NCI-H526 (cell line): ENCODE results near the gene B4GALT6.
A peak's percentile ranks its signal among the peaks of the same experiment; 100 is the strongest.

Source experiments
- DNase-seq, 2 experiments: peaks; one replicate each; lab custom pipeline; 2025; lab: John Stamatoyannopoulos, UW

Gene B4GALT6

GRCh38 chr18:31633392-31634330, 50.7 kb downstream of the B4GALT6 start:
- no peak for DNase-seq

- DNase-seq, result no peak
These were observed 52.0 kb downstream of the B4GALT6 start for GRCh38 chr18:31632356-31632755.

DNA sequence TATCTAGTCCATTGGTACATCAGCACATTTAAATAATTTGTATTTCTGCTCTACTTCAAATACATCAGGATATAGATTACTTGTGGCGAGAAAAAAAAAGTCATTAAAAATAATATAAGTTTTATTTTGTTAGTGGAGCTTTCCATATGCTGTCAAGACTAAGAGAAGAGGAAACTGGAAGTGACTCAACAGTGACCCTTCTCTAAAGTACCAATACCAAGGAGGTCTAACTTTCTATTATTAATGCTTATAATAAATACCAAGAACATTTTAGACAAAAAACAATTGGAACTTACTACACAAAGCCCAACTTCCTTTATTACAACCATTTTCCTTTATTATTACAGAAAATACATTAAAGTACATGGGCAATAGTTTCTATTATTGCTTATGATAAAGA, 52.9 kb downstream of the B4GALT6 start:
- no peak for DNase-seq

GRCh38 chr18:31630549-31630948, 53.8 kb downstream of the B4GALT6 start:
- DNase-seq, result no peak

GRCh38 chr18:31626409-31626808, 58.0 kb downstream of the B4GALT6 start:
- DNase-seq, result no peak

- DNase-seq, result peak; percentile 38 to 40
These were observed 59.3 kb downstream of the B4GALT6 start for GRCh38 chr18:31624892-31625640.

GRCh38 chr18:31619291-31619690, 65.1 kb downstream of the B4GALT6 start:
- no peak for DNase-seq

DNA sequence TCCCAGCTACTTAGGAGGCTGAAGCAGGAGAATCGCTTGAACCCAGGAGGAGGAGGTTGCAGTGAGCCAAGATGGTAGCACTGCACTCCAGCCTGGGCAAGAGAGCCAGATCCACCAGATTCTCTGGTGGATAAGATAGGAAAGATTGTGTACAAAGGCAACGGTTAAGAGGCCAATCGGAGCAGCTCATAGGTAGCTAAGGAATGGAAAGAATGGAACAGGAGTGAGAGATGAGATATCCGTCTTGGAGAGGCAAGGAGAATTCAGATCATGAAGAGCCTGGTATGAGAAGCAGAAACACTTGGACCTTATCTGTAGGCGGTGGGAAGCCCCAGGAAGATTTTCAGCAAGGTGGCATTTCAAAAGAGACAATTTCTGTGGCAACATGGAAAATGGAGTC, 65.6 kb downstream of the B4GALT6 start:
- no peak for DNase-seq

- peak; percentile 14 to 36 for DNase-seq
These were observed 67.2 kb downstream of the B4GALT6 start for GRCh38 chr18:31617031-31617717.

- no peak for DNase-seq
These were observed 67.8 kb downstream of the B4GALT6 start for GRCh38 chr18:31616586-31616985.

- no peak for DNase-seq
These were observed 70.3 kb downstream of the B4GALT6 start for GRCh38 chr18:31614044-31614443.

- no peak for DNase-seq
These were observed 72.3 kb downstream of the B4GALT6 start for GRCh38 chr18:31612124-31612523.

DNA sequence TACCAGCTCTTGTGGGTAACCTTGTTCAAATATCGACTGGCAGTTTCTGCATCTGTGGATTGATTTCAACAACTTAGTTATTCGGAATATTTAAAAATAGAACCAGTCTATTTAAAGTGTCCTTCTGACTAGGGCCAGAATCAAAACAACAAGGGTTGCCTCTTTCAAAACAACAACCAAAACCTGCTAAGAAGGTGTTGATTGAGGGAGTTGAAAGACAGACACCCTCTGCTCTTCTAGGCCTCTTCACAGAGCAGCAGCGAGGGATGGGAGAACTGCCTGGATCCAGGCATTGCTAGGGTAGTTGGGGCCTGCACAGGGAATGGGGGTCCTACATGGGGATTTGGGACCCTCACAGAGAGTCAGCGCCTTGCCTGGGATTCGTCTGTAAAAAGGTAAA, 72.9 kb downstream of the B4GALT6 start:
- DNase-seq, result no peak

GRCh38 chr18:31610286-31611205, 73.8 kb downstream of the B4GALT6 start:
- peak in 1 of 2 experiments; percentile 41 for DNase-seq

GRCh38 chr18:31609886-31610285, 74.5 kb downstream of the B4GALT6 start:
- DNase-seq, result no peak

DNA sequence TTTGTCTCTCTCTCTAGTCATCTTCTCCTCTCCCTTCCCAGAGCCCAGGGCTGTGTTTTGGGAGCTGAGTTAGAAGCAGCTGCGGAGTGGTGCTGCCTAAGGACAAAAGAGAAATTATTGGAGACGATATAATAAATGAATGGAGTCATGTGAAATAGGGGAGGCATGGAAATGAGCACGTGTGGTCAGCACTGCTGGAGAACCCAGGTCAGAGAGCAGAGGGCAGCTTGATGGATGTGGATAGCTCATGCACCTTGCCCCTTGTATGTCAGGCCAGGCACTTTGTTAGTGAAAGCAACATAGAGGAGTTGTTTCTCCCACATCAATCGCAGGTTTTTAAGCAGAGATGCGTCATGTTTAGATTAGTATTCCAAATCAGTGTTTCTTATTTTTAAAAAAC, 77.0 kb downstream of the B4GALT6 start:
- no peak for DNase-seq

DNA sequence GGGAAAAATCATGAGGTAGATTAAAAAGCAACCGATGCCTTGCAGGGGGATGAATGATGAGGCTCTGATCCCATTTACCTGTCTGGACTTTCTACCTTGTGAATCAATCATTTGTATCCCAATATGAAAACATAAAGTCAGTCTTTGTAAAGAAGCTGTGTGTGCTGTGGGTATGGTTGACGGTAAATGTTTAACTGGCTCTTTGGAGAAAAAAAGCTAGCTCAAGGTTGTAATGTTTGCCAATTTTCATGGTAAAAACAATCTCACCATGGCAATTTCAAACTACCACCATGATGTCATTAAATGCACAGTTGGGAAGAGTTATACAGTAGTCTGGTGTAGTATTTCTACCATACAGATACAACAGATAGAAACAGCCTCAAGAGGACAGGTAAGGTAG, 78.1 kb downstream of the B4GALT6 start:
- DNase-seq, result no peak

DNA sequence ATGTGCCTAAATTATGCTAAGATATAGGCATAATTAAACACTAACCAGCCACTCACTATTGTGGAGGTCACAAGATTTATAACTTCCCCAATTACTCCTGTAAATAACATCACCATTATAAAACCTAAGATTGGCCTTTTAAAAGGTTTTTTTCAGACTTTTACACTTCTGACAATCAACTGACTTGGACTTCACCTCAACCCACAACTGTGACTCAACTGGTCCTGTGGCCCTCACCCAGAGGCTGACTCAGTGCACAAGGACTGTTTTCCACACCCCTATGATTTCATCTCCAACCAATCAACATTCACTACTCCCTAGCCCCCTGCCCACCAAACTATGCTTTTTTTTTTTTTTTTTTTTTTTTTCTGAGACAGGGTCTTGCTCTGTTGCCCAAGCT, 81.1 kb downstream of the B4GALT6 start:
- DNase-seq, result no peak

GRCh38 chr18:31598021-31598805, 86.2 kb downstream of the B4GALT6 start:
- DNase-seq, result no peak

DNA sequence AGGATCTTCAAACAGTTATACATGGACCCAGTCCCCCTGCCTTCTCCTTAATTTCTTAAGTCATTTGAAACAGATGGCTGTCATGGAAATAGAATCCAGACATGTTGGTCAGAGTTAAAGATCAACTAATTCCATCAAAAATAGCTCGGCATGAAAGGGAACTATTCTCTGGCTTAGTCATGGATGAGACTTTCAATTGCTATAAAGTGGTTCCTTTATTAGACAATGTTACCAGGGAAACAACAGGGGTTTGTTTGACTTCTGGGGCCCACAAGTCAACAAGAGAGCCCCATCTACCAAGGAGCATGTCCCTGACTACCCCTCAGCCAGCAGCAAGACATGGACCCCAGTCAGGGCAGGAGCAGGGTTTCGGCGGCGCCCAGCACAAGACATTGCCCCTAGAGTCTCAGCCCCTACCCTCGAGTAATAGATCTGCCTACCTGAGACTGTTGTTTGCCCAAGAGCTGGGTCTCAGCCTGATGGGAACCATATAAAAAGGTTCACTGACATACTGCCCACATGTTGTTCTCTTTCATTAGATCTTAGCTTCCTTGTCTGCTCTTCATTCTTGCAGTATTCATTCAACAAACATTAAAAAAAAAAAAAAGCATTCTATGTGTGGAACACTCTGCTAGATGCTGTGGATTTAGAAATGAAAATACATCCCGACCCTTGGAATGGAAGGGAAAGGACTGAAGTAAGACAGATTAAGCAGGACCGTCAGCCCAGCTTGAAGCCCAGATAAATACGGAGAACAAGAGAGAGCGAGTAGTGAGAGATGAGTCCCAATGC, 88.1 kb downstream of the B4GALT6 start:
- no peak for DNase-seq
